Neural cell (in vitro differentiated cells): ENCODE data around the gene CELF4. TPM values are rescaled to one million over a fixed set of nuclear protein-coding genes. Genes with fewer than 3 reads are reported as not detected.

Source experiments
- H2AFZ ChIP-seq: fragments of 200-600, 300-800 bp; sonication (generic), shearing (Covaris generic); 2 replicates; pipeline ENCODE4 v1.6.0; 2014; ENCODE audit warnings: low read depth, mild to moderate bottlenecking, antibody characterized with exemption, low read length, moderate library complexity
- H3F3A ChIP-seq: fragments of 200-600 bp; shearing (Covaris generic); 2 replicates; pipeline ENCODE4 v1.6.1; 2016; ENCODE audit warnings: mild to moderate bottlenecking, moderate library complexity, mixed read lengths, antibody characterized with exemption, low read length; ENCODE audit not compliant: insufficient read depth, poor library complexity, severe bottlenecking
- H3K27ac ChIP-seq: fragments of 200-600, 300-800 bp; sonication (generic), shearing (Covaris generic); 2 replicates; pipeline ENCODE4 v1.5.1; 2014; ENCODE audit warnings: mild to moderate bottlenecking, low read length, moderate library complexity
- H3K27me3 ChIP-seq: fragments of 300-800, 200-600 bp; sonication (generic), shearing (Covaris generic); 2 replicates; pipeline ENCODE4 v1.6.0; 2014; ENCODE audit warnings: mild to moderate bottlenecking, low read depth, low read length, moderate library complexity; ENCODE audit not compliant: insufficient read depth
- H3K36me3 ChIP-seq: fragments of 300-800, 200-600 bp; sonication (generic), shearing (Covaris generic); 2 replicates; pipeline ENCODE4 v1.5.1; 2014; ENCODE audit warnings: mild to moderate bottlenecking, antibody characterized with exemption, low read length, moderate library complexity; ENCODE audit not compliant: insufficient read depth
- H3K4me2 ChIP-seq: fragments of 300-800, 200-600 bp; sonication (generic), shearing (Covaris generic); 2 replicates; pipeline ENCODE4 v1.6.0; 2014; ENCODE audit warnings: mild to moderate bottlenecking, low read length
- H3K4me3 ChIP-seq: fragments of 300-800, 200-600 bp; sonication (generic), shearing (Covaris generic); 2 replicates; pipeline ENCODE4 v1.5.1; 2014; ENCODE audit warnings: mild to moderate bottlenecking, low read length, moderate library complexity
- H3K79me2 ChIP-seq: fragments of 200-600 bp; shearing (Covaris generic); replicated peaks from 2 replicates; pipeline ENCODE4 v1.6.0; 2014; ENCODE audit warnings: mild to moderate bottlenecking, low read length, moderate library complexity; ENCODE audit not compliant: insufficient read depth
- H3K9ac ChIP-seq: fragments of 300-800, 200-600 bp; sonication (generic), shearing (Covaris generic); 2 replicates; pipeline ENCODE4 v1.6.1; 2016; ENCODE audit warnings: mild to moderate bottlenecking, low read length, mixed read lengths
- H3K9me2 ChIP-seq: fragments of 200-600 bp; shearing (Covaris generic); 2 replicates; pipeline ENCODE4 v1.6.1; 2016; ENCODE audit warnings: mild to moderate bottlenecking, low read length, mixed read lengths; ENCODE audit not compliant: insufficient read depth
- H3K9me3 ChIP-seq: fragments of 200-600, 300-800 bp; sonication (generic), shearing (Covaris generic); 2 replicates; pipeline ENCODE4 v1.6.1; 2016; ENCODE audit warnings: mild to moderate bottlenecking, mixed run types, low read length, moderate library complexity, mixed read lengths
- H4K20me1 ChIP-seq: fragments of 200-600 bp; shearing (Covaris generic); 2 replicates; pipeline ENCODE4 v1.6.1; 2016; ENCODE audit warnings: mild to moderate bottlenecking, mixed run types; ENCODE audit not compliant: insufficient read depth
- CTCF ChIP-seq: fragments of 450-650 bp; IDR thresholded peaks from 2 replicates; pipeline ENCODE4 v1.5.1; 2014; ENCODE audit warnings: antibody characterized with exemption, mild to moderate bottlenecking, moderate library complexity; ENCODE audit not compliant: poor library complexity, severe bottlenecking
- EP300 ChIP-seq: fragments of 450-650 bp; conservative IDR thresholded peaks from 2 replicates; pipeline ENCODE4 v1.6.1; 2014; ENCODE audit warnings: antibody characterized with exemption, mild to moderate bottlenecking, moderate library complexity; ENCODE audit not compliant: poor library complexity, severe bottlenecking
- EZH2 ChIP-seq: fragments of 200-600, 300-800 bp; shearing (Covaris generic), sonication (generic); IDR thresholded peaks from 2 replicates; pipeline ENCODE4 v1.6.1; 2014; ENCODE audit warnings: antibody characterized with exemption, low read length, borderline replicate concordance, mild to moderate bottlenecking; ENCODE audit not compliant: insufficient read depth, poor library complexity, severe bottlenecking
- MXI1 ChIP-seq: fragments of 450-650 bp; conservative IDR thresholded peaks from 2 replicates; pipeline ENCODE4 v1.6.1; 2014; ENCODE audit warnings: antibody characterized with exemption, mild to moderate bottlenecking; ENCODE audit not compliant: poor library complexity, severe bottlenecking
- POLR2AphosphoS5 ChIP-seq: IDR thresholded peaks from 2 replicates; pipeline ENCODE4 v1.6.1; 2012
- RAD21 ChIP-seq: fragments of 450-650 bp; conservative IDR thresholded peaks from 2 replicates; pipeline ENCODE4 v1.6.1; 2014; ENCODE audit warnings: antibody characterized with exemption, mild to moderate bottlenecking, moderate library complexity
- SMC3 ChIP-seq: fragments of 450-650 bp; conservative IDR thresholded peaks from 2 replicates; pipeline ENCODE4 v1.6.1; 2014; ENCODE audit warnings: antibody characterized with exemption, mild to moderate bottlenecking, moderate library complexity; ENCODE audit not compliant: poor library complexity
- TAF1 ChIP-seq: IDR thresholded peaks from 2 replicates; pipeline ENCODE4 v1.6.1; 2012; ENCODE audit warnings: low read depth
- polyA plus RNA-seq: library from polyadenylated mRNA; depleted of rRNA; stranded (reverse); fragments of >200 nt; gene quantifications from 2 replicates; pipeline ENCODE4 v1.2.3, GENCODE V29; 2014
- TF ChIP-seq, protein P1 (sequence below): IDR thresholded peaks from 2 replicates; pipeline ENCODE4 v1.6.1; 2012; ENCODE audit warnings: borderline replicate concordance

CELF4 gene
- polyA plus RNA-seq, 1 donor from 2014 or later = 191 TPM

DNA sequence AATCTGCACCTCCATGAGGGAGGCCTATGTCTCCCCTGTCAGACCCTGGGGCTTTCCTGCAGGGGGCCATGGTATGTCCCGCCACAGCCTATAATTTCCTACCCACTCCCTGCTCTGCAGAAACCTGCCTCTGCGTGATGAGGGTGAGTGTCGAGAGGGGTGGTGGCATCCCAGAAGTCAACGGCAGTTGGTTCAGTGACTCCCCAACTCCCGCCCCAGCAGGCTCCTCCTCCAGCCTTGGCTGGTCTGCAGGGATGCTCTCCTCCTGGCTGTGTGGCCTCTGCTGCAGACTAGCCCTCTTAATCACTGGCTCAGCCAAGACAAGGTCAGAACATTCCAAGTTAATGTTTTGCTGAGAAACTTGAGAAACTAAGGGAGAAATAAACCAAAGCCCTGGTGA is 13.3 kb downstream of the CELF4 start:
- Histone ChIP-seq H3K9me2 (no peaks in the 10 kb centered on the region), H3K9ac (no peak overlapping the region), H3K79me2 (peaks cover 72% of the 10 kb centered on the region), H3K9me3 (no peaks in the 10 kb centered on the region), H3K36me3 (peaks cover 3% of the 10 kb centered on the region), H2AFZ (no peak overlapping the region), H3K27me3 (no peaks in the 10 kb centered on the region), H3K27ac (no peak overlapping the region), H3K4me3 (no peak overlapping the region), H3F3A (no peaks in the 10 kb centered on the region), H3K4me2 (no peak overlapping the region), H4K20me1 (peaks cover 30% of the 10 kb centered on the region)
- TF ChIP-seq MXI1 (no peak), RAD21 (no peak), SMC3 (no peak), EP300 (no peak), CTCF (no peak), POLR2AphosphoS5 (no peak), EZH2 (no peak), TAF1 (no peak)
- TF ChIP-seq, protein P1, sequence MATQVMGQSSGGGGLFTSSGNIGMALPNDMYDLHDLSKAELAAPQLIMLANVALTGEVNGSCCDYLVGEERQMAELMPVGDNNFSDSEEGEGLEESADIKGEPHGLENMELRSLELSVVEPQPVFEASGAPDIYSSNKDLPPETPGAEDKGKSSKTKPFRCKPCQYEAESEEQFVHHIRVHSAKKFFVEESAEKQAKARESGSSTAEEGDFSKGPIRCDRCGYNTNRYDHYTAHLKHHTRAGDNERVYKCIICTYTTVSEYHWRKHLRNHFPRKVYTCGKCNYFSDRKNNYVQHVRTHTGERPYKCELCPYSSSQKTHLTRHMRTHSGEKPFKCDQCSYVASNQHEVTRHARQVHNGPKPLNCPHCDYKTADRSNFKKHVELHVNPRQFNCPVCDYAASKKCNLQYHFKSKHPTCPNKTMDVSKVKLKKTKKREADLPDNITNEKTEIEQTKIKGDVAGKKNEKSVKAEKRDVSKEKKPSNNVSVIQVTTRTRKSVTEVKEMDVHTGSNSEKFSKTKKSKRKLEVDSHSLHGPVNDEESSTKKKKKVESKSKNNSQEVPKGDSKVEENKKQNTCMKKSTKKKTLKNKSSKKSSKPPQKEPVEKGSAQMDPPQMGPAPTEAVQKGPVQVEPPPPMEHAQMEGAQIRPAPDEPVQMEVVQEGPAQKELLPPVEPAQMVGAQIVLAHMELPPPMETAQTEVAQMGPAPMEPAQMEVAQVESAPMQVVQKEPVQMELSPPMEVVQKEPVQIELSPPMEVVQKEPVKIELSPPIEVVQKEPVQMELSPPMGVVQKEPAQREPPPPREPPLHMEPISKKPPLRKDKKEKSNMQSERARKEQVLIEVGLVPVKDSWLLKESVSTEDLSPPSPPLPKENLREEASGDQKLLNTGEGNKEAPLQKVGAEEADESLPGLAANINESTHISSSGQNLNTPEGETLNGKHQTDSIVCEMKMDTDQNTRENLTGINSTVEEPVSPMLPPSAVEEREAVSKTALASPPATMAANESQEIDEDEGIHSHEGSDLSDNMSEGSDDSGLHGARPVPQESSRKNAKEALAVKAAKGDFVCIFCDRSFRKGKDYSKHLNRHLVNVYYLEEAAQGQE = no peak

- Histone ChIP-seq H2AFZ (no peak overlapping the region), H3K9me2 (no peaks in the 10 kb centered on the region), H3K36me3 (peaks cover 3% of the 10 kb centered on the region), H3K9ac (no peak overlapping the region), H3K4me2 (no peak overlapping the region), H3K27ac (no peak overlapping the region), H3F3A (no peaks in the 10 kb centered on the region), H3K79me2 (peaks cover 70% of the 10 kb centered on the region), H3K4me3 (no peak overlapping the region), H3K27me3 (no peaks in the 10 kb centered on the region), H3K9me3 (no peaks in the 10 kb centered on the region), H4K20me1 (peaks cover 32% of the 10 kb centered on the region)
- TF ChIP-seq MXI1 (no peak), CTCF (no peak), POLR2AphosphoS5 (no peak), EP300 (no peak), EZH2 (no peak), TAF1 (no peak), SMC3 (no peak), RAD21 (no peak)
- TF ChIP-seq, protein P1 = no peak
These were observed 13.8 kb downstream of the CELF4 start for GRCh38 chr18:37551846-37552245.
